RPMI8226 (cell line): ENCODE results near the gene ATP6V0A4.
"Not testable (repeated sequence)": the region's sequence is repeated elsewhere in the genome, so short reads cannot be mapped to it uniquely, and the experiment has no call there.

Experiments used
- DNase-seq: peaks from one replicate; pipeline ENCODE4 v3.0.0-alpha.2; 2015

The ATP6V0A4 gene

DNA sequence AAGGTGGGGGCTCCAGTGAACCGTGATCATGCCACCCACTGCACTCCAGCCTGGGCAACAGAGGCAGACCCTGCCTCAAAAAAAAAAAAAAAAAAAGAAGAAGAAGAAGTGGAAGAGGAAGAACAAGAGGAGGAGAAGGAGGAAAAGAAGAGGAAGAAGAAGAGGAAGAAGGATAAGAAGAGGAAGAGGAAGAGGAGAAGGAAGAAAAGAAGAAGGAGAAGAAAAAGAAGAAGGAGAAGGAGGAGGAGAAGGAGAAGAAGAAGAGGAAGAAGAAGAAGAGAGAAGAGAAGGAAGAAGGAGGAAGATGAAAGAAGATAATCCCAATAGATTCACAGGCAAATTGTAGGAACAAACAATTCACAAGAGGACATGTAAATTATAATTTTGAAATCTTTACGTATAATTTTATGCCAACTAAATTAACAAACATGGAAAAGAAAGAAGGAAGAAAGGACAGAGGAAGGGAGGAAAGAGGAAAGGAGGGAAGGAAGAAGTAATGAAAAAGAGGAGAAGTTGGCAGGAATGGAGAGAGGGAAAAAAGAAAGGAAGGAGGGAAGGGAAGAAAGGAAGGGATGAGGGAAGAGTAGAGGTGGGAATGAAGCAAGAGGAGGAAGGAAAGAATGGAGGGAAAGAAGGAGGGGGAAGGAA is 100.3 kb downstream of the ATP6V0A4 start:
- no peak for DNase-seq

- DNase-seq: not testable (repeated sequence)
Observed at GRCh38 chr7:138695776-138696175, 102.2 kb downstream of the ATP6V0A4 start.

DNA sequence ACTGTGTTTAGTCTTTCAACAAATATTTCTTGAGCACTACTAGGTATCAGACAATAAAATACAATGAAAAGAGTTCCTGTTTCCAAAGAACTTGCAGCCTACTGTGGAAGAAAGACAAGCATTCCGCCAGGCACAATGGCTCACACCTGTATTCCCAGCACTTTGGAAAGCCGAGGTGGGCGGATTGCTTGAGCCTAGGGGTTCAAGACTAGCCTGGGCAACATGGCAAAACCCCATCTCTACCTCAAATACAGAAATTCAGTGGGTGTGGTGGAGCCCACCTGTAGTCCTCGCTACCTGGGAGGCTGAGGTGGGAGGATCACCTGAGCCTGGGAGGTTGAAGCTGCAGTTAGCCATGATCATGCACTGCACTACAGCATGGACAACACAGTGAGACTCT is 102.9 kb downstream of the ATP6V0A4 start:
- no peak for DNase-seq

DNA sequence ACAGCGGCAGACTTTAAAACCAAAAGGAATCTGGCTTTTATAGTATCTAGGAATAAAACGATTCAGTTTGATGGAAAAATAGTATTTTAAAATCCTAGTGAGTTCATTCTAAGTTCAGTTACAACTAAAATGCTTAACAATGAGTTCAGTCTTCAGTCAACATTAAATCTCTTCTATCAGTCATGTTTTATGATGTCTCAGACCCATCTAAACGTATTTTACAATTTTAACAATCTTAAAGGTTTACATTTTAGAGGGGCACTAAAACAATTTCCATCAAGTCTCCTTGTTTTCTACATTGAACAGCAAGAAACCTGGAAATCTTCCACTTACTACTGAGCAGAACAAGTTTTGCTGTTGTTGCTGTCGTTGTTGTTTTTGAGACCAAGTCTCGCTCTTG is 106.8 kb downstream of the ATP6V0A4 start:
- DNase-seq: no peak

- DNase-seq: no peak
Observed at GRCh38 chr7:138690495-138690894, 107.5 kb downstream of the ATP6V0A4 start.

DNA sequence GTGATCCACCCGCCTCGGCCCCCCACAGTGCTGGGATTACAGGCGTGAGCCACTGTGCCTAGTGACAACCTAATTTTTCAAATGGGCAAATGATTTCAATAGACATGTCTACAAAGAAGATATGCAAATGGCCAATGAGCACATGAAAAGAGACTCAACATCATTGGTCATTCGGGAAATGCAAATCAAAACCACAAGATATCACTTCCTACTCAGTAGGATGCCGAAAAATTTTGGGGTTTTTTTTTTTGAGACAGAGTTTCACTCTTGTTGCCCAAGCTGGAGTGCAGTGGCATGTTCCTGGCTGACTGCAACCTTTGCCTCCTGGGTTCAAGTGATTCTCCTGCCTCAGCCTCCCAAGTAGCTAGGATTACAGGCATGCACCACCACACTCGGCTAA is 110.0 kb downstream of the ATP6V0A4 start:
- not testable (repeated sequence) for DNase-seq

- DNase-seq: no peak
Observed at GRCh38 chr7:138684340-138684739, 113.7 kb downstream of the ATP6V0A4 start.

DNA sequence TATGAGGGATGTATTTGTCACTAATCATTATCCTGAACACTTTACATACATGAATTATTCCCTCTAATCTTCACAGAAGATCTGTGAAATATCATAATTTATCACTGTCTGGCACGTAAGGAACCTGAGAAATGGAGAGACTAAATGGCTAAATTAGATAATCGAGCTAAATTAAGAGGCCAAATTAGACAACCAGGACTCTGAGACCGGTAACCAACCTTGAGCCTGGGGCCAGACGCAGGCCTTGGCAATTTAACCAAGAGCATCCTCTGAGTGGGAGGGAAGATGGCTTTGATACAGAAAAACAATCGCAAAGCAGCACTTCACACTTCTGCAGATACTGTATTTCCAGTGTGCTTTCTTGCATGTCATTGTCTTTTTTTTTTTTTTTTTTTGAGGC is 118.2 kb downstream of the ATP6V0A4 start:
- no peak for DNase-seq

- no peak for DNase-seq
Observed at GRCh38 chr7:138670594-138670993, 127.4 kb downstream of the ATP6V0A4 start.

DNA sequence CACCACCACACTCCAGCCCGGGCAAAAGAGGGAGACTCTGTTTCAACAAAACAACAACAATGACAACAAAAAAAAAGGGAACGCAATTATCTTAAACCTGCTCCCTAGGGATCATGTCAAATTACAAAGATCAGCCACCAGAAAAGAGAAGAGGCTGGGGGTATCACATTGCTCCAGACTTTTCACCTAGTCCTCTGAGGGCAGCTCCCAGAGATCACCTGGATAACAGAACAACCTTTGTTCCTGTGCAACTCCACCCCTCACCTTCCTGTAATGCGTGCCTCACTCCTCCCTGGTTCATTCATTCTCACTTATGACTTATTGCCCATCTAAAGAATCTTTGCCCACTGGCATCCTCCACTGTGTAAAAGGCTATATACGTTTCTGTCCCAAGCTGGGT is 128.6 kb downstream of the ATP6V0A4 start:
- no peak for DNase-seq

DNA sequence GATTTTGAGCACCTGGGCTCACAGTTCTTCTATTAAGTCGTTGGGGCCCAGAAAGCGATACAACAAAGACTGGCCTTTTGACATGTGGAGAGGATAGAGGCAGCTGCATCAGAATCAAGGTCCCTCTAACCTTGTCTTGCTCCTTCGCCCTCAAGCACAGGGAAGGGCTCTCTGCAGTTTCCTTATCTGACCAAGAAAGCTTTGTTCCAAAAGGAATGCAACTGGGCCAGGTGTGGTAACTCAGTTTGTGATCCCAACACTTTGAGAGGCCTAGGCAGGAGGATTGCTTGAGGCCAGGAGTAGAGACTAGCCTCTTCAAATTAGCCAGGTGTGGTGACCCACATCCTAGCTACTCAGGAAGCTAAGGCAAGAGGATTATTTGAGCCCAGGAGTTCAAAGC is 129.1 kb downstream of the ATP6V0A4 start:
- DNase-seq: no peak

DNA sequence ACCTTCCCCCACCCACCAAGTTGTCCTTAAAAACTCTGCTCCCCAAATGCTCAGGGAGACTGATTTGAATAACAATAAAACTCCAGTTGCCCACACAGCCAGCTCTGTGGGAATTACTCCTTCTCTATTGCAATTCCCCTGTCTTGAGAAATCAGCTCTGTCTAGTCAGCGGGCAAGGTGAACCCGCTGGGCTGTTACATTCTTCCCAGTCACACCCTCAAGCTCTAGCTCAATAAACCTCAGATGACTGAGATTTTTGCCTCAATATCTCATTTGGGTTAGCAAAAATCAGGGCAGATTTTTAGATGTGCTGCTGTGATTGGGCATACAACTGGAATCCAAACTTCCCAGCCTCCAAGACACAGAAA is 129.8 kb downstream of the ATP6V0A4 start:
- DNase-seq: no peak

DNA sequence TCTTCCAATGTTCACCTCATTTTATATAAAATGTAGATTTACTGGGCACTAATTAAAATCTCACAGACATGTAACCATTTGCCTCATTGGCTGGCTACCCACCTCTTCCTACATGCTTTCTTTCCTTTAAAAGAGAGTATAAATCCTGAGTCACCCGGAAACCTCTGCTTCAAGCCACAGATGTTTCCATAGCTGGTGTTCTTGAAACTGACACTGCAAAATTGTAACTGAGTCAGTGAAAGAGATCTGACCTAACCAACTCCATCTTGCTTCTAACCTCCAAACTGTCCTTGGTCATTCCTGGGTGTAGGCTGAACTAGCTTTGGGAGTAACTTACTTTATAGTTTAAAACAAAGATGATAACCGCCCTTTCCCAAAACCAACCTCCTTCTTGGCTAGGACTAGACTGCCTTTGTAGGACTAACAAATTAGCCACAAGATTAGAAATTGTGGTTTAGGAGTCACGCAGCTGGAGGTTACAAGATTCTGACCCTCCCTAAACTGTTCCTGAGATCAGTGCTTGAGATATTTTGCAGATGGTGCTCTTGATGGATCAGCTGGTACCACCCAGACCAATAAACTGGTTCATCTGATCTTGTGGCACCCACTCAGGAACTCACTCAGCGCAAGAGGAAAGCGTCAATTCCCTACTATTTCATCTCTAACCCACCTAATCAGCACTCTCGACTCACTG is 130.3 kb downstream of the ATP6V0A4 start:
- DNase-seq: no peak

DNA sequence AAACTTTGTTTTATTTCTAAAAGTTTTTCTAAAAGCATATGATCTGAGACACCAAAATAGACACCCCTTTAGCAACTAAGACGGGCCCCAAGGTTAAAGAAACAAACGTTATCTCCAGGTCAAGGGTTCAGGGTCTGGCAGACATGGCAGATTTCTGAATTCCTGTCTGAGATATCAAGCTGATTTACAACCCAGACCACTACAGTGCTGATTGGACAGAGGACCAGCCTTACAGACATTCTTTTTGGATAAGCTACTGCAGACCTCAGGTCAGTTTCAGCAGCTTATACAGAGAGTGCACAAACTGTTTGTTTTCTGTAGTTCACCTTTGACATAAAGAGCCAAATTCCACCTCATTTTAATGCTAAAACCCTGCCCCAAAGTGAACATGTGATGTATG is 131.6 kb downstream of the ATP6V0A4 start:
- DNase-seq: no peak

- no peak for DNase-seq
Observed at GRCh38 chr7:138665669-138666140, 132.3 kb downstream of the ATP6V0A4 start.

- no peak for DNase-seq
Observed at GRCh38 chr7:138665249-138665648, 132.7 kb downstream of the ATP6V0A4 start.

- DNase-seq: no peak
Observed at GRCh38 chr7:138663725-138664710, 134.0 kb downstream of the ATP6V0A4 start.

- no peak for DNase-seq
Observed at GRCh38 chr7:138662991-138663320, 135.0 kb downstream of the ATP6V0A4 start.

DNA sequence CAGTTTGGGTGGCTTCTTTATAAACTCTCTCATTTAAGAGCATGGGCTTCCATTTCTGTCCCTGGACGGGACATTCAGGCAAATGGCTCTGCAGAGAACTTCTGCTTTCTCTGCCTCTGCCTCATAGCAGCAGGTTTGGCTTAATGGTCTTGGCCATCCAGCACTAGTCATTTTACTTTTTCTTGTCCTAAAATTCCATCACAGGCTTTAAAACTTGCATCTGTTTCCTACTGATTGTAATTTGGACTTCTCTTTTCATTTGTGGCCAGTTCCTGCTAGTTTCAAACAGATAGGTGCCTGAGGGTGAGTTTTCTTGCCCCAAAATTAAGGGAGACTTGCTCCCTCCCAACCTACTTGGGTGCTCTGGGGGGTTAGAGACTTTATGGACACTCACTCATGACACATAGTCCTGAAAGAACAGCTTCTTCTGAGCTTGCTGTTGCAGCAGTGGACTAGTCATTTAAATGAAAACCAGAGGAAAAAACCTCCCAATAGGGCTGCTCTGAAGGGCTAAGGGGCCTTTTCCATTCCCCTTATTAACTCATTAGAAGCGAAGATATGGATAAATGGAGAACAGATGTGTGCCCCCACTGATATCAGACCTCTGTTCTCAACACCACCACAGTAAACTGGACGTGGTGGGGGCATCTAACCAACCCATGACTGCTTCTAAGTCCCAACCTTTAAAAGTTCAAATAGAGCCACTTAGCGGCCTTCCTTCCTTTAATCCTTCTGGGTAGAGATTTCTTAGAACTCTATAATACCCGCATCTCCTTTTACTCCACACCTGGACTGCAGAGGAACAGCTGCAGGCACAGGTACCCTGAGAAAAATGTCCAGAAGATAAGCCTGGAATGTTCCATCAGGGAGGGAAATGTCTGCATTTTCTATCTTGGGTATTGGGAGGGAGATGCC is 135.7 kb downstream of the ATP6V0A4 start:
- DNase-seq: no peak

- no peak for DNase-seq
Observed at GRCh38 chr7:138661069-138661635, 136.8 kb downstream of the ATP6V0A4 start.

GRCh38 chr7:138658889-138659288 is 139.1 kb downstream of the ATP6V0A4 start:
- no peak for DNase-seq

GRCh38 chr7:138657854-138658386 is 140.1 kb downstream of the ATP6V0A4 start:
- no peak for DNase-seq
